DMS79 (cell line): ENCODE results near the gene HOXB4.

ENCODE experiments used
- DNase-seq: peaks from one replicate; lab custom pipeline; 2025; lab: John Stamatoyannopoulos, UW

HOXB4 gene

GRCh38 chr17:48615047-48615962, 37.2 kb upstream of the HOXB4 start, which contains the start of gene HOXB8:
Gene HOXB8, minus strand, starts transcription at chr17:48615292. Its CDS starts 588 bp downstream, at chr17:48614704.
- DNase-seq: no peak

GRCh38 chr17:48613862-48614694, 35.9 kb upstream of the HOXB4 start:
- DNase-seq: no peak

- DNase-seq: peak; percentile 25
These were observed 34.9 kb upstream of the HOXB4 start for GRCh38 chr17:48612854-48613691.

GRCh38 chr17:48612456-48612853, 34.3 kb upstream of the HOXB4 start:
- DNase-seq: no peak

- DNase-seq: peak; percentile 51
These were observed 33.7 kb upstream of the HOXB4 start for GRCh38 chr17:48611681-48612455.

GRCh38 chr17:48611213-48611612, 33.1 kb upstream of the HOXB4 start:
- no peak for DNase-seq

- DNase-seq: peak; percentile 47
These were observed 32.4 kb upstream of the HOXB4 start, which contains the start of gene HOXB7 for GRCh38 chr17:48610282-48611211. Gene HOXB7, minus strand, starts transcription at chr17:48611017. Its CDS starts 99 bp downstream, at chr17:48610918.

- DNase-seq: no peak
These were observed 31.7 kb upstream of the HOXB4 start for GRCh38 chr17:48609759-48610281.

- no peak for DNase-seq
These were observed 30.9 kb upstream of the HOXB4 start for GRCh38 chr17:48609033-48609432.

- DNase-seq: no peak
These were observed 30.3 kb upstream of the HOXB4 start for GRCh38 chr17:48608494-48608834.

GRCh38 chr17:48606892-48607614, 28.9 kb upstream of the HOXB4 start:
- no peak for DNase-seq

- DNase-seq: no peak
These were observed 28.1 kb upstream of the HOXB4 start for GRCh38 chr17:48605991-48606891.

- DNase-seq: no peak
These were observed 27.3 kb upstream of the HOXB4 start for GRCh38 chr17:48605409-48605919.

- DNase-seq: no peak
These were observed 26.7 kb upstream of the HOXB4 start, which contains the start of gene HOXB6 for GRCh38 chr17:48604770-48605329. Gene HOXB6, minus strand, starts transcription at chr17:48604986. Its CDS starts 6,836 bp downstream, at chr17:48598150.

- no peak for DNase-seq
These were observed 26.0 kb upstream of the HOXB4 start for GRCh38 chr17:48603959-48604769.
